Erythroblast (primary cell): ENCODE data around the gene POLR2J3.
"Not testable (repeated sequence)": the region's sequence is repeated elsewhere in the genome, so short reads cannot be mapped to it uniquely, and the experiment has no call there.

ENCODE experiments used
- DNase-seq, 2 experiments: peaks; one replicate each; lab custom pipeline; 2025; lab: John Stamatoyannopoulos, UW

The POLR2J3 gene

DNA sequence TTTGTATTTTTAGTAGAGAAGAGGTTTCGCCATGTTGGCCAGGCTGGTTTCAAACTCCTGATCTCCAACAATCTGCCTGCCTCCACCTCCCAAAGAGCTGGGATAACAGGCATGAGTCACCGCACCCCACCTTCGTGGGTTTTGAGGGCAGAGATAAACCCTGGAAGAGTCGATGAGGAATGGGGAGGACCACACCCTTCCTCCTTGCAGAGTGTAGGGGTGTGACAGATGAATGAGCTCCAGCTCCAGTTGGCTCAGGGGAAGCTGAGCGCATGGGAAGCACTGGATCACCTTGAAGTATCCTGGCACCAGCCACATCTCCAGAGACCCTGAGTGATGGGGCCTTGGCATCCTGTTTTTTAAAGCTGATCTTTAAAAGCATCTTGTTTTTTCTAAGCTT, 11.1 kb upstream of the POLR2J3 start:
- not testable (repeated sequence) for DNase-seq

DNA sequence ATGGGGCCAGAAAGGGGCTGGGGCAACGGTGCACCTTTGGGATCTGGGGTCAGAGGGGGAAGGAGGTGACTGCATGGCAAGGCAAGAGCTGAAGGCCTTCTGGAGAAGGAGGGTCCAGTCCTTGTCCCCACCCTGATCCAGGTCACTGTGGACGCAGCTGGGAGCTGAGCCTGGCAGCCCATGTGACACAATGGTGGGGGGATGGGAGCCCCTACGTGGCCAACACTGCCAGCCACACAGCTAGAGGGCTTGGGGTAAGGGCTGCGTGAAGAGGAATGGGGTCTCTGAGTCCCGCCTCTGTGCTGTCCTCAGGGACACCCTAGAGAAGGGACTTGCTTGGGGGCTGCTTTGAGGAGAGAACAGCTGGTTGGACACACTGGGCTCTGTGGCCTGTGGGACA, 9.3 kb upstream of the POLR2J3 start:
- DNase-seq: not testable (repeated sequence)

- not testable (repeated sequence) for DNase-seq
Measured at GRCh38 chr7:102578486-102578885, 6.1 kb upstream of the POLR2J3 start.

GRCh38 chr7:102577315-102578240, 5.2 kb upstream of the POLR2J3 start:
- not testable (repeated sequence) for DNase-seq

- not testable (repeated sequence) for DNase-seq
Measured at GRCh38 chr7:102576363-102576762, 4.0 kb upstream of the POLR2J3 start.

DNA sequence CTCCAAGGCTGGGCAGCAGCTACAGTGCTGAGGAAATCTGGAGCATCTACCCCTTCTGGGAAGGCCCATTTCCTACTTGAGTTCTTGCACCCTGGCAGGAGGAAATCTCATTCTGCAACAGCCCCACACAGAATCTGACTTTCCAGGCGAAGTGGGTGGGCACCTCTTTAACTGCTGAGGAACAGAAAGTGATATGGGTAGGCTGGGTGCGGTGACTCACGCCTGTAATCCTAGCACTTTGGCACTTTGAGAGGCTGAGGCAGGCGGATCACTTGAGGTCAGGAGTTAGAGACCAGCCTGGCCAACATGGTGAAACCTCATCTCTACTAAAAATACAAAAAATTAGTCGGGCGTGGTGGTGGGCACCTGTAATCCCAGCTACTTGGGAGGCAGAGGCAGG, 2.2 kb upstream of the POLR2J3 start:
- DNase-seq: not testable (repeated sequence)

DNA sequence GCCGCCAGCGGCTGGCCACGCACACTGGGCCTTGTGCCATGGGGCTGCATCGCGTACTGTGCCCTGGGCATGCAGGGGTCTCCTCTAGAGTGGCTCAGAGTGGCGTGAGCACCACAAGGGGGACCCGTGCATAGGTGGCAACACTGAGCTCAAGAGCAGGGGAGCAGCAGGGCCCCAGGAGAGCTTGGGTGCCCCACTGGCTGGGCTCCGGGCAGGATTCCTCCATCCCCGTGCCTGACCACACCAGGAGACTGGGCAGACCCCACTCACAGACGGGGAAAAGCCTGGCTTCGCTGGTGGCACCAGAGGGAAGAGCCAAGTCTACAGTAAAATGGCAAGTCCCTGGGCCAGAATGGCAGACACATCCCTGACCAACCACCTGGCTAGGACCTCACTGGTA, 3.8 kb downstream of the POLR2J3 start:
- not testable (repeated sequence) for DNase-seq

DNA sequence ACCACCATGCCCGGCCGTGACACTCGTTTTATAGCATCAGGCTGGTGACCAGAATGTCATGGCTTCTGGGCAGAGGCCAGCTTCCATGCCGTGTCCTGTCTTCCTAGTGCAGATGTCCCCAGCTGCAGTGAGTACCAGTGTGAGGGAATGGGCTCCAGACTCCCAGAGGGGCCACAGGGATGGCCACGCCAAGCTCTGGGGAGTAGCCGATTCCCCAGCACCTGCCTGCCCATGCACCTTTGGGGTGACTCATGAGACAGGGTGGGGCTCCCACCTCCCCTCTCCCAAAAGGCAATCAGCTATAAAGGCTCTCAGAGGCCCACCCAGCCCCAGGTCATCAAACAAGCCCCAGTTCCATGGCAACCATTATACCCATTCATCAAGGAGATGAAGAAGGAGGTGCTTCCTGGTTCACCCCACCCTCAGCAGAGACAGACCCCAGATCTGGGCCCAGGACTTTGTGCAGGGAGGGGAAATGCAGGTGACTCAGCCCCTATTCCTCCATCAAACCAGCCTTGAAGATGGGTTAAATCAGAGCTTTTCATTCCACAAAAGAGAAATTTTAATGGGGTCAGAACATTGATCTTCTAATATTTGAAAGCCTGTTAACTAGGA, 21.5 kb downstream of the POLR2J3 start, which contains the start of gene SPDYE2:
SPDYE2 (plus strand) TSS at position 419 of the 615 bp plus-strand sequence. CDS start 2,030 bp downstream, outside the sequence.
- not testable (repeated sequence) for DNase-seq

DNA sequence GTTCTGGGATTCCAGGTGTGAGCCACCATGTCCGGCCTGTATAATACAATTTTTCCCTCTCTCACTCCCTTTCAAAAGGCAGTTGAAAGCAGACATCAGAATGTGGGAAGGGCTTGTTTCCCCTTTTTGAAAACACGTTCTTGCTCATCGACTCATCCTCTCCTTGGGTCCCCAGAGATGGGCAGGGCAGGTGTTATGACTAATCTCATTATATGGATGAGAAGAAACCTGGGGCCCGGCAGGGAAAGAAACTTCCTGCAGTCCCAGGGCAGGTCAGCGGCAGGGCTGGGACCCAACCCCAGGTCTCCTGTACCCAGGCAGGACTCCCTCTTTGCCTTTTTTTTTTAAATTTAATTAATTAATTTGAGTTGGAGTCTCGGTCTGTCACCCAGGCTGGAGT, 26.0 kb downstream of the POLR2J3 start:
- not testable (repeated sequence) for DNase-seq

DNA sequence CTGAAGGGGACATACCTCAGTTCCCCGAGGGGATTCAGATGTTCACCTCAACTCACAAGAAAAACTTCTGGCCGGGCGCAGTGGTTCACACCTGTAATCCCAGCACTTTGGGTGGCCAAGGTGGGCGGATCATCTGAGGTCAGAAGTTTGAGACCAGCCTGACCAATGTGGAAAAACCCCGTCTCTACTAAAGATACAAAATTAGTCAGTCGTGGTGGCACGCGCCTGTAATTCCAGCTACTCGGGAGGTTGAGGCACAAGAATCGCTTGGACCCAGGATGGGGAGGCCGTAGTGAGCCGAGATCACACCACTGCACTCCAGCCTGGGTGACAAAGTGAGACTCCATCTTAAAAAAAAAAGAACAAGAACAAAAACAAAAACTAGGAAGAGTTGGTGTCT, 27.1 kb downstream of the POLR2J3 start:
- not testable (repeated sequence) for DNase-seq

DNA sequence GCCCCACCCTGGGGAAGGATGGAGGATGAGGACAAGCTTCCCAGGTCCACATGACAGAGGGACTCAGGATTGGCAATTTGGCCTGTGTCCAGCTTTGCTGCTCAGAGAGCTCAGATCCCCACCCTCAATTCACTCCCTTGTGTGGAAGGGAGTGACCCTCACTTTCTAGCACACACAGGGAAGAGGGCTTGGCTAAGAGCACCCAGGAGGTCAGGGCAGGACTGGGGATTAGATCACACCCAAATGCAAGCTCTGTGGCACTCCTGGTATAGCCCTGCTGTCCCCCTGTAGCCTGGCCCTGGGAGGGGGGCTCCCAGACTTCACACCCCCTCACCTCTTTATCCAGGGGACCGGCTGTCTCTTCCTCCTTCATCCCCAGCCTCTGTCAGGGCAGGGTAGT, 28.0 kb downstream of the POLR2J3 start:
- not testable (repeated sequence) for DNase-seq

DNA sequence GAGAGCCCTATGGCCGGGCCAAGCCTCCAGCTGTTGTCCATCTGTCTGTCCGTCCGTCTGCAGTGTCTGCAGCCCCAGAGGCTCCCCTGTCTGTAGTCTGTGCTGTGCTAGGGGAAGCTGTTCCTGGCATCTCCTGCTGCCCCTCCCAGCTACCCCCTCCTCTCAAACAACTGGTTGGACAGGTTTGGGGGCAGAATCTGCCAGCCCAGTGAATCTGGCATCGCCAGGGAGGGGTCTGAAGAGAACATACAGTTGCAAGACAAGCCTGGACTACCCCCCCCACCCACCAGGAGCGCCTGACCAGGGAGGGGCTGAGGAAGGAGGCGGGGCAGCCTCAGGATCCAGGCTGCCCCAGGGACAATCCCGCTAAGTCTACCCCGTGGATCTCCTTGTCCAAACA, 28.8 kb downstream of the POLR2J3 start, which contains the start of gene UPK3BL2:
UPK3BL2 (minus strand) TSS at position 101 of the 400 bp plus-strand sequence; CDS start at position 41, 60 bp downstream.
- DNase-seq: not testable (repeated sequence)

DNA sequence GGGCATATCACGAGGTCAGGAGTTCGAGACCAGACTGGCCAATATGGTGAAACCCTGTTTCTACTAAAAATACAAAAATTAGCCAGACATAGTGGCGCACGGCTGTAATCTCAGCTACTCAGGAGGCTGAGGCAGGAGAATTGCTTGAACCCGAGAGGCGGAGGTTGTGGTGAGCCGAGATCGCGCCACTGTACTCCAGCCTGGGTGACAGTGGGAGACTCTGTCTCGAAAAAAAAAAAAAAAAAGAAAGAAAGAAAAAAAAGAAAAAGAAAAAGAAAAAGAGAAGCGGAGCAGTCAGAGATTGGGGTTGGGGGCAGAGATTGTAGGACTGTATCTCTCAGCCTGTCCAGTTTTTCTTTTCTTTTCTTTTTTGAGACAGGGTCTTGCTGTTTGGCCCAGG, 29.6 kb downstream of the POLR2J3 start:
- not testable (repeated sequence) for DNase-seq

GRCh38 chr7:102542083-102542482, 30.3 kb downstream of the POLR2J3 start:
- DNase-seq: not testable (repeated sequence)

GRCh38 chr7:102540604-102541003, 31.8 kb downstream of the POLR2J3 start:
- not testable (repeated sequence) for DNase-seq

DNA sequence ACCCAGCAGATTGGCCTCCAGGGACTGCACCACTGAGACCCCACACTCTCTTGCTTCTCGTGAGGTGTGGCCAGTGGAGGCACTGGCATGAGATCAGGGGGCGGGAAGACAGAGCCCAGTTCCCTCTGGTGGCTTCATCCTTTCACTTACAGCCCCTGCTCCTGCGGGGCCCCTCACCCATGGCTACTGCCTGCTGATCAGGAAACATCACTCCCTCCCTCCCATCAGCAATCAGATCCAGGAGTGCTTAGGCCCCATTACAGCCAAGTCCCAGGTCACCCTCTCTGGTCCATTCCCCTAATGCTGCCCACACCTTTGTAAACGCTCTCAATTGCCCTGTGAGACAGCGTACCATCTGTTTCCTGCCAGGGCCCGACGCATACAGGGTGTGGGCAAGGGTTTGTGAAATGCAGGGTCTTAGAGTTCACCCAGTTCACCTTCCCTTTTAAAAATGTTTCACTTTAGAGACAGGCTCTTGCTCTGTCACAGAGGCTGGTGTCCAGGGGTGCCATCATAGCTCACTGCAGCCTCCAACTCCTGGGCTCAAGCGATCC, 37.2 kb downstream of the POLR2J3 start:
- DNase-seq: not testable (repeated sequence)

GRCh38 chr7:102532127-102532526, 40.3 kb downstream of the POLR2J3 start:
- DNase-seq: not testable (repeated sequence)

DNA sequence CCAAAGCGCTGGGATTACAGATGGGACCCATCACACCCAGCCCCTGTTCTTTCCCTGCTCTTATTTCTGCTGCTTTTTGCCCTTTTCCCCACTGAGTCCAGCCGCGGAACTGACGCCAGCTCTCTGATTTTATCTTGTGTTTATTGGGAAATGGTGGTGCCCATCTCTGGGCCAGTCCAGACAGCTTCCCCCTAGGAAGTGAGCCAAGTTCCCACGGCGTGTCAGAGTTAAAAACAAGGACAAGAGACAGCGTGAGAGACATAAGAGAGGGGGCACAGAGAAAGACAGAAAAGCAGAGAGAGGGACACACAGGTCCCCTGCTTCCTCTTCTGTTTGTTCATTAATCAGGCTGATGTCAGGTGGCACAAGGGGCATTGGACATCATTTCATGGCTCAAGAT, 40.8 kb downstream of the POLR2J3 start:
- not testable (repeated sequence) for DNase-seq

DNA sequence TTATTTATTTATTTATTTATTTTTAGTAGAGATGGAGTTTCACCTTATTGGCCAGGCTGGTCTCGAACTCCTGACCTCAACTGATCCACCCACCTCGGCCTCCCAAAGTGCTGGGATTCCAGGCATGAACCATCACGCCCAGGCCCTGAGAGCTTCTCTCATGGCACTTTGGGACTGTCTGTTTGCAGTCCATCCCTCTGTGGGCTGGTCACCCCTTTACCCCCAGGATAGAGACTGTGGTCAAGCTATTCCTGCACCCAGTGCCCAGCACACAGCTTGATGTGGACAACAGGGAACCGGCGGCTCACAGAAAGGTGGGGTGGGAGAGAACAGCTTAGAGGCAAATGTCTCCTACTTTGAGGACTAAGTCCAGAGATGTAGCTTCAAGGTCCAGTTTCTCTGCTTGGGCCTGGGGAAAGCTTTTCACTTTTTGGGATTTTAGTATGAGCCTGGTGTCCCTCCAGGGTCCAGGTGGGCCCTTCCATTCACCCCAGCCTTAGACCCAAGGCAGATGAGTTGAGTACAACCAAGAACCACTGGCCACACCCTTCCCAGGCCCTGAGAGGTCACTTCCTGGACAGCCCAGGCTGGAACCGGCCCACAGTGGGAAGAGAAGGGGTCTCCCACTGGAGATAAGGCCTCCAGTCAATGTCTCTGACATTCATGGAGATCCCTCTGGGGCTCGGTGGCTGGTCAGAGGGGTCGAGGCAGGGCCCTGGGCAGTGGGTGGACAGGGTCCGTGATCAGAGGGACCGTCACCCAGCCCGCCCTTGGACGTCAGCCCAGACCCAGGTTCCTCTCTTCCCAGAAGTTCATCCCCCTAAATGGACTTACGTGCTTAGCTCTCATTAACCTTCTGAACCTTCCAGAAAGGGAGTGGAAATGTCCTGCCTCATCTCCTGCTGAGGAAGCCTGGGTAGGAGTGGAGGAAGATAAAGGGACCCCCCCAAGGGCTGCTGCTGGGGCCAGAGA, 44.3 kb downstream of the POLR2J3 start:
- DNase-seq: not testable (repeated sequence)

DNA sequence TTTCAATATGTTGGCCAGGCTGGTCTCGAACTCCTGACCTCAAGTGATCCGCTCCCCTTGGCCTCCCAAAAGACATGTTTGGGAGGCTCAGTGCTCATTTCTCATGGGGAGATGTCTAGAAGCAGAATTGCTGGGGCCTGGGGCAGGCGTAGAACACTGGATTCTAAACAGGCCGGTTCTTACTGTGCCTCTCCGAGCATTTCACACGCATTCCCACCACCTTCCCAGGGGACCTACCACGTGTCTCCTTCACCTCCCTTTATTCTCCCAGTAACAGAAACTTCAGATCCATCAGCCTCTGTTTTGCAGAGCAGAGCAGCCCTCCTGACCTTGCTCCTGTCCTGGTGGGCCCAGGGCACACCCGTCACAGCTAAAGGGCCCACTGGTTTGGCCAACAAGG, 45.2 kb downstream of the POLR2J3 start:
- DNase-seq: not testable (repeated sequence)

- DNase-seq: not testable (repeated sequence)
Measured at GRCh38 chr7:102524803-102525202, 47.6 kb downstream of the POLR2J3 start.
